Measurements from ENCODE around the gene CALCOCO1.

The CALCOCO1 gene

GRCh38 chr12:53748072-53748840, 21.0 kb upstream of the CALCOCO1 start:
- Mint-ChIP-seq H3K4me1 (peaks cover 6% of the 10 kb centered on the region), H3K27me3 (no peaks in the 10 kb centered on the region), H3K27ac (no peak overlapping the region), H3K4me3 (no peak overlapping the region), H3K9me3 (no peaks in the 10 kb centered on the region), H3K36me3 (no peaks in the 10 kb centered on the region)
- CTCF ChIA-PET: interaction anchor here (1.0 to 7.6 kb wide), 7 partner anchors 7 to 204 kb away, joined by 3 to 185 read pairs (median 122); partner anchors contain the start of genes ATP5MC2, CALCOCO1 and CISTR
- no peak for DNase-seq

GRCh38 chr12:53747095-53747494, 19.8 kb upstream of the CALCOCO1 start:
- Mint-ChIP-seq H3K27me3 (no peaks in the 10 kb centered on the region), H3K9me3 (no peaks in the 10 kb centered on the region), H3K36me3 (no peaks in the 10 kb centered on the region), H3K4me1 (peaks cover 6% of the 10 kb centered on the region), H3K27ac (no peak overlapping the region), H3K4me3 (no peak overlapping the region)
- no peak for DNase-seq
- CTCF ChIA-PET: interaction anchor here (0.7 to 7.6 kb wide), 21 partner anchors 8 to 454 kb away, joined by 3 to 185 read pairs (median 9); partner anchors contain the start of genes ATP5MC2, CALCOCO1 and CISTR

GRCh38 chr12:53746592-53747092, 19.4 kb upstream of the CALCOCO1 start:
- CTCF ChIA-PET: interaction anchor here (0.7 to 7.6 kb wide), 24 partner anchors 8 to 455 kb away, joined by 3 to 185 read pairs (median 8); partner anchors contain the start of genes ATP5MC2, CALCOCO1 and CISTR
- DNase-seq: peak; percentile 93
- Mint-ChIP-seq H3K27me3 (no peaks in the 10 kb centered on the region), H3K9me3 (no peaks in the 10 kb centered on the region), H3K4me1 (peaks cover 6% of the 10 kb centered on the region), H3K4me3 (no peak overlapping the region), H3K27ac (no peak overlapping the region), H3K36me3 (no peaks in the 10 kb centered on the region)

GRCh38 chr12:53744751-53745150, 17.5 kb upstream of the CALCOCO1 start:
- no peak overlapping the region for H3K27ac Mint-ChIP-seq
- CTCF ChIA-PET: interaction anchor here (0.9 to 7.6 kb wide), 13 partner anchors 10 to 362 kb away, joined by 3 to 185 read pairs (median 17); partner anchors contain the start of genes ATP5MC2, CALCOCO1 and CISTR
- peaks cover 6% of the 10 kb centered on the region for H3K4me1 Mint-ChIP-seq
- no peaks in the 10 kb centered on the region for H3K9me3 Mint-ChIP-seq
- no peaks in the 10 kb centered on the region for H3K27me3 Mint-ChIP-seq
- H3K36me3 Mint-ChIP-seq: no peaks in the 10 kb centered on the region
- DNase-seq: no peak
- no peak overlapping the region for H3K4me3 Mint-ChIP-seq

DNA sequence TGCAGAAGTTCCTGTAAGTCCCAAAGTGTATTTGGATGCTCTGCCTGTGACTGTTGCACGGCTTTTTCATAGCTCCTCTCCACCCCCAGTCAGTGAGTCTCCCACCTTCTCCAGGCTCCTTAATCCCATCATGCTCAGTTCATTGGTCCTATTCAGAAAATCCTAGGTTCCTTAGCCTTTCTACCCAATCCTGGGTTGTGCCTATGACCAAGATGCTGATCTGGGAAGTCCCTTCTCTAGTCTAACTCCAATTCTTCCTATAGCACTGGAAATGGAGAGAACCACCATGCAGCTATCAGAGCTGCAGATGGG, 16.8 kb upstream of the CALCOCO1 start:
- Mint-ChIP-seq H3K36me3 (no peaks in the 10 kb centered on the region), H3K27me3 (no peaks in the 10 kb centered on the region), H3K27ac (no peak overlapping the region), H3K4me3 (no peak overlapping the region), H3K4me1 (peaks cover 11% of the 10 kb centered on the region), H3K9me3 (no peaks in the 10 kb centered on the region)
- no peak for DNase-seq
- CTCF ChIA-PET: interaction anchor here (0.6 to 7.6 kb wide), 22 partner anchors 11 to 361 kb away, joined by 3 to 185 read pairs (median 4); partner anchors contain the start of genes CALCOCO1, CISTR and PRR13

DNA sequence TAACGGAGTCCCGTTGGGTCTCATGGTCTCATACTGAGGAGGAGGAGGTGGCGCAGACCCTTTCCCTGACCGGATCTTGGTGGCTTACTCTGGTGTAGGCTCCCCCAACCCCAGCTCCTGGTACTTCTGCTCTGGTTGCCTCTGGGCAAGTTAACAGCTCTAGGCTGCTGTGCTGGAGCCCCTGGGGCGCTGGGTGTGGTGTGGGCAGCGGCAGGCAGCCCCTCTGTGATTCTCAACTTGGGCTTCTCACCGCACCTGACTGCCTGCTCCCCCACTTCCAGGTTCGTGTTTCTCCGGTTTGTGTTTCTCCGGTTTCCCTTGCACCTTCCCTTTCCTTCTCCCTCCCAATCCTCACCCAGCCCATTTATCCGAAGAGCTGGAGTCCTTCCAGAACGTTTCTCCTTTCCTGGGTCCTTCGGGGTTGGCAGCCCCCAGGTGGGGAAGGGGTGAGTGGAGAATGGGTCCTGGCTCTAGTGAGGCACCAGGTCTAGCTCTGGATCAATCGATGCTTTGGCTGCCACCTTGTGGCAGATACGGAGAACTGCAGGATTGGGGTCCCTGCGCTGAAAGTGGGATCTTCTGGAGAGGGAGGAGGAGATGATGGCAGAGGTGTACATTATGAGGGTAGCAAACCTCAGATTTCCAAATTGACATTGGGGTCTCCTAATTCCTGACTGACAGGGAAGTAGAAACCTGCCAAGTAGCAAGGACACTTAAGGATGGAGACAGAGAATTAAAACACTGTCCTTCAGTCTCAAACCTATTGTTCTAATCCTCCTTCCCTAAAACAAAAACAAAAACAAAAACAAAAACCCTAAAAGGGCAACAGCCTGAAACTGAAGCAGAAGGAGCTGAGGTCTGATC, 16.2 kb upstream of the CALCOCO1 start:
- Mint-ChIP-seq H3K27me3 (no peaks in the 10 kb centered on the region), H3K9me3 (no peaks in the 10 kb centered on the region), H3K4me3 (peak overlapping the region; percentile 7), H3K4me1 (peaks cover 16% of the 10 kb centered on the region), H3K27ac (no peak overlapping the region), H3K36me3 (no peaks in the 10 kb centered on the region)
- DNase-seq: peak; percentile 69
- CTCF ChIA-PET: interaction anchor here (0.6 to 7.6 kb wide), 25 partner anchors 11 to 360 kb away, joined by 3 to 185 read pairs (median 4); partner anchors contain the start of genes CALCOCO1, CISTR and PRR13

DNA sequence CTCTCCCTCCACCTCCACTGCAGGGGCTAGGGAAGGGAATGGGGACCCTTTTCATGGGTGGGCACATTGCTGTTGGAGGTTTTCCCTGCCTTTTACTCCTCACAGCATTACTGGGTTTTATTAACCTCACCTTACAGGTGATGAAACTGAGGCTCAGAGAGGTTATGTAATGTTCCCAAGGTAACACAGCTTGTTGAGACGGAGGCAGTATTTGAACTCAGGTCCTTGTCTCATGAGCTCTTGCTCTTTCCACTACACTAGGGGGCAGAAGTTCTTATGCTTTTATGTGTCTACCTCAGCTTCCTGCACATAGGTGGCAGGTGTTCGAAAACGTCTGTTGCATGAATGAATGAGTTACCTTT, 12.9 kb upstream of the CALCOCO1 start:
- H3K36me3 Mint-ChIP-seq: no peaks in the 10 kb centered on the region
- H3K27ac Mint-ChIP-seq: no peak overlapping the region
- no peak overlapping the region for H3K4me3 Mint-ChIP-seq
- CTCF ChIA-PET: interaction anchor here (0.7 to 1.6 kb wide), 4 partner anchors 17 to 46 kb away, joined by 3 to 6 read pairs (median 4); no protein-coding TSS in a partner anchor
- no peak for DNase-seq
- H3K9me3 Mint-ChIP-seq: no peaks in the 10 kb centered on the region
- peaks cover 16% of the 10 kb centered on the region for H3K4me1 Mint-ChIP-seq
- no peaks in the 10 kb centered on the region for H3K27me3 Mint-ChIP-seq

GRCh38 chr12:53739214-53740129, 12.2 kb upstream of the CALCOCO1 start:
- no peaks in the 10 kb centered on the region for H3K36me3 Mint-ChIP-seq
- peaks cover 6% of the 10 kb centered on the region for H3K27me3 Mint-ChIP-seq
- no peak overlapping the region for H3K4me3 Mint-ChIP-seq
- H3K27ac Mint-ChIP-seq: no peak overlapping the region
- no peak for DNase-seq
- no peaks in the 10 kb centered on the region for H3K9me3 Mint-ChIP-seq
- H3K4me1 Mint-ChIP-seq: peaks cover 16% of the 10 kb centered on the region
- CTCF ChIA-PET: interaction anchor here (0.7 to 14.7 kb wide), 7 partner anchors 6 to 46 kb away, joined by 3 to 185 read pairs (median 4); no protein-coding TSS in a partner anchor

DNA sequence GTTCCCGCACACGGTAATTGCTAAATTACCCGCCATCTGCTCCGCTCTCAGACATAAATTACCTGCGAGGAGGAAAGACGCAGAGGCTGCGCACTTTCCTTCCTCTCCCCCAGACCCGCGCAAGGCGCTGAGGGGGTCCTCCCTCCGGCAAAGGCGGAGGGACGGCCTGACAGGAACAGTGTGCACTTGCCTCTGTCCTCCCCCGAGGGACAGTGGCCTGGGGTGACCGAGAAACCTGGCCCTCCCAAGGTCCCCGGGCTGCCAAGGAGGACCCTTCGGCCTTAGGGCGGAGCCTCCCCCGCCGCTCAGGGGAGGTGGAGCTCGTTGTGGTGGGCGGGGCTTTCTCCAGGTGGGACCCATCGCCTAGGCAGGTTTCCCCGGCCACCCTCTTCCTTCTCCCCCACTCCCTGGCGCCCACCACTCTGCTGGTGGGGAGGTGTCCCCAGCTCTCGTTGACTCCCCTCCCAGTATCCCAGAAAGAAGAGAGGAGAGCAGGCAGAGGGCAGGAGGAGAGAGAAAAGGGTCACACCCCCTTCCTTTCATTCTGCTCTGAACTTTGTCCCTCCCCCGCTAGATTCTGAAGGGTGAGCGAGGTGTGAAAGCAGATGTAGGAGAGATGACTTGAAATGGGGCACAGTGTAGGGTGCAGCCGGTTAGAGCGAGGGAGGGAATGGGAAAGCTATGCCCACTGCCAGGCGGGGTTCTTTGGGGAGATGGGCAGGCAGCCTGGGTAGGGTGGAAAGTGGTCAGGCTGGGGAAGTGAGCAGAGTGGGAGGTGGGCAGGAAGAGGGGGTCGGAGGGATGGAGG, 11.4 kb upstream of the CALCOCO1 start:
- H3K4me3 Mint-ChIP-seq: no peak overlapping the region

DNA sequence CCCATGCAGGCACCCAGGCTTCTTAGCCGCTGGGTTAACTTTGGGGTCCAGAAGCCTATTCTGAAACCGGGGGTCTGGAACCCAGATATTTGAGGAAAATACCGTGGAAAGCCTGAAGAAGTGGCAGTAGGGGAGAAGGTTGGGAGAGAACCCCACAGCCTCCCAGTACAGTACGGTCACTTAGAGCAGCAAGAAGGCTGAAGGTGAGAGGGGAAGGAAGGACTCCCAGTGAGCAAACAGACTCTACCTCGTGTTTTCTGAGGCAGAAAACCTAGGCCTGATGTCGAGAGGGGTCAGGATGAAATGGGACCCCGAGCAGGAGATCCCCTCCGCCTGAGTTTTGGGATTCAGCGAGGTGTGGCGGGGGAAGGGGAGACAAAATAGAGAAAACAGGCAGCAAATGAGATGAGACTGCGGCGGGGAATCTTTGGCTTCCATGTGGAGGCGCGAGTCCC, 10.7 kb upstream of the CALCOCO1 start:
- no peaks in the 10 kb centered on the region for H3K36me3 Mint-ChIP-seq
- H3K4me1 Mint-ChIP-seq: peaks cover 17% of the 10 kb centered on the region
- peaks cover 18% of the 10 kb centered on the region for H3K27me3 Mint-ChIP-seq
- no peak overlapping the region for H3K4me3 Mint-ChIP-seq
- H3K27ac Mint-ChIP-seq: no peak overlapping the region
- no peaks in the 10 kb centered on the region for H3K9me3 Mint-ChIP-seq
- DNase-seq: no peak
- CTCF ChIA-PET: interaction anchor here (1.6 to 14.7 kb wide), 2 partner anchors 7 to 36 kb away, joined by 4 to 185 read pairs; no protein-coding TSS in a partner anchor

More for the DNA sequence above, 11.4 kb upstream of the CALCOCO1 start:
- no peaks in the 10 kb centered on the region for H3K36me3 Mint-ChIP-seq
- H3K27ac Mint-ChIP-seq: no peak overlapping the region
- H3K27me3 Mint-ChIP-seq: peaks cover 14% of the 10 kb centered on the region
- no peaks in the 10 kb centered on the region for H3K9me3 Mint-ChIP-seq
- peak; percentile 54 for DNase-seq
- CTCF ChIA-PET: interaction anchor here (0.7 to 14.7 kb wide), 5 partner anchors 6 to 41 kb away, joined by 3 to 185 read pairs (median 4); no protein-coding TSS in a partner anchor
- peaks cover 20% of the 10 kb centered on the region for H3K4me1 Mint-ChIP-seq

- H3K36me3 Mint-ChIP-seq: no peaks in the 10 kb centered on the region
- CTCF ChIA-PET: interaction anchor here (14.7 kb wide), 1 partner anchor 8 kb away, joined by 185 read pairs; no protein-coding TSS in a partner anchor
- DNase-seq: no peak
- H3K4me3 Mint-ChIP-seq: no peak overlapping the region
- H3K4me1 Mint-ChIP-seq: peaks cover 17% of the 10 kb centered on the region
- peaks cover 20% of the 10 kb centered on the region for H3K27me3 Mint-ChIP-seq
- no peaks in the 10 kb centered on the region for H3K9me3 Mint-ChIP-seq
- no peak overlapping the region for H3K27ac Mint-ChIP-seq
These were observed 10.0 kb upstream of the CALCOCO1 start for GRCh38 chr12:53737093-53737808.

DNA sequence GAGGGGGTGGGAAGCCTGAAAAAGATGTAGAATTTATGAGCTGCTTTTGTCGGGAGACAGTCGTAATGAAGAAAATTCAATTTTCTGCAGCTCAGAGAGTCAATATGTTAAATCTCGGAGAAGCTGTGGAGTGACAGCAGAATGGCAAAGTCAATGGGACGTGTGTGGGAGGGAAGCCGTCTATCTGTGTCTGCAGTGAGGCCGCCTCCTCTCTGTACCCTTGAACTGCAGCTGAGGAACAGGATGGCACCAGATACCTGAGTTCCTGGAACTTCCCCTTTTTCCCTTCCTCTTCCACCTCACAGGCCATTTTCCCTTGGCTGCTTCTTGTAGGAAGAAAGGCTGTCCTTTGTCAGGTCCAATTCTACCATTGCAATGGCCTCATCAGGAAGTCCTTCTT, 9.3 kb upstream of the CALCOCO1 start:
- no peak for DNase-seq
- H3K4me3 Mint-ChIP-seq: no peak overlapping the region
- H3K36me3 Mint-ChIP-seq: no peaks in the 10 kb centered on the region
- no peaks in the 10 kb centered on the region for H3K9me3 Mint-ChIP-seq
- peaks cover 17% of the 10 kb centered on the region for H3K4me1 Mint-ChIP-seq
- peaks cover 21% of the 10 kb centered on the region for H3K27me3 Mint-ChIP-seq
- CTCF ChIA-PET: interaction anchor here (14.7 kb wide), 1 partner anchor 8 kb away, joined by 185 read pairs; no protein-coding TSS in a partner anchor
- H3K27ac Mint-ChIP-seq: no peak overlapping the region

Measured in activated naive CD4-positive, alpha-beta T cell treated with anti-CD3 and anti-CD28 coated beads, Interleukin-2, amount 10 ng/mL, durations not matched to agents 7 days and 5 days (primary cell).